Mesothelial cell of epicardium (in vitro differentiated cells): ENCODE results near the gene FNDC3B. TPM values are rescaled to one million over a fixed set of nuclear protein-coding genes. Genes with fewer than 3 reads are reported as not detected.
A peak's percentile ranks its signal among the peaks of the same experiment; 100 is the strongest.

Source experiments
- DNase-seq, 2 experiments: peaks; one replicate each; pipeline ENCODE4 v3.0.0; 2021; ENCODE audit warnings: low spot score in 2 of 2; ENCODE audit not compliant: unreplicated experiment in 2 of 2
- H3K27ac Mint-ChIP-seq: 2 replicates; pipeline ENCODE4 v1.8.0; 2021; ENCODE audit warnings: mixed read lengths
- H3K27me3 Mint-ChIP-seq: 2 replicates; pipeline ENCODE4 v1.8.0; 2021; ENCODE audit warnings: low read depth, mixed read lengths
- H3K36me3 Mint-ChIP-seq: 2 replicates; pipeline ENCODE4 v1.8.0; 2021; ENCODE audit warnings: mixed read lengths
- H3K4me1 Mint-ChIP-seq: 2 replicates; pipeline ENCODE4 v1.8.0; 2021; ENCODE audit warnings: mixed read lengths
- H3K4me3 Mint-ChIP-seq: 2 replicates; pipeline ENCODE4 v1.8.0; 2021; ENCODE audit warnings: mild to moderate bottlenecking, moderate library complexity, mixed read lengths
- H3K9me3 Mint-ChIP-seq: 2 replicates; pipeline ENCODE4 v1.8.0; 2021; ENCODE audit warnings: mixed read lengths
- CTCF ChIP-seq: fragments of 200-600 bp; sonication (generic); IDR thresholded peaks from one replicate; pipeline ENCODE4 v1.5.0; 2021; ENCODE audit warnings: antibody characterized with exemption; ENCODE audit not compliant: unreplicated experiment
- total RNA-seq: library from RNA; stranded (reverse); gene quantifications from 3 replicates; pipeline ENCODE4 v1.2.1, GENCODE V29; 2021

Gene FNDC3B
- total RNA-seq, 1 donor from 2014 or later: 131 TPM

GRCh38 chr3:172177803-172178316, 138.5 kb downstream of the FNDC3B start:
- Mint-ChIP-seq H3K4me1 (peaks cover 44% of the 10 kb centered on the region), H3K9me3 (no peaks in the 10 kb centered on the region), H3K4me3 (no peak overlapping the region), H3K27me3 (no peaks in the 10 kb centered on the region), H3K27ac (no peak overlapping the region), H3K36me3 (peaks cover 5% of the 10 kb centered on the region)
- no peak for DNase-seq
- no peak for TF ChIP-seq CTCF

GRCh38 chr3:172179680-172180399, 140.5 kb downstream of the FNDC3B start:
- H3K9me3 Mint-ChIP-seq: no peaks in the 10 kb centered on the region
- H3K27ac Mint-ChIP-seq: no peak overlapping the region
- peaks cover 5% of the 10 kb centered on the region for H3K36me3 Mint-ChIP-seq
- no peak for TF ChIP-seq CTCF
- peaks cover 40% of the 10 kb centered on the region for H3K4me1 Mint-ChIP-seq
- H3K27me3 Mint-ChIP-seq: no peaks in the 10 kb centered on the region
- no peak for DNase-seq
- no peak overlapping the region for H3K4me3 Mint-ChIP-seq

DNA sequence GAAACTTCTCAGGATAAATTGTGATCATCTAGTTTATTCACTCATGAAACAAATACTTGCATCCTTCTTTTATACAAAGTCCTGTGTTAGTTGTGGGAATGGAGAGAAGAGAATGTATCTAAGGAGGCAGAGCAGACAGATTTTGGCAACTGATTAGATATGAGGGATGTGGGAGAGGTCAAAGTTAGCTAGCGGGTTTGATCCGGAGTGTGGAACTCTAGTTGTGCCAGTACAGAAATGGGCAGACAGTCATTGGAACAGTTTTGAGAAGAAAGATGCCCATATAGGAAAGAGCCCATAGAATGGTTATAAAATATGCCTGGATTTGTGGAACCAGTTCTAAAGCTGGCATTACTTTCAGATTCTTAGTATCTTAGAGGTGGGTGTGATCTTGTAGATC, 141.1 kb downstream of the FNDC3B start:
- Mint-ChIP-seq H3K9me3 (no peaks in the 10 kb centered on the region), H3K27me3 (no peaks in the 10 kb centered on the region), H3K36me3 (peaks cover 5% of the 10 kb centered on the region), H3K4me3 (no peak overlapping the region), H3K27ac (no peak overlapping the region), H3K4me1 (peaks cover 35% of the 10 kb centered on the region)
- DNase-seq: no peak
- no peak for TF ChIP-seq CTCF

DNA sequence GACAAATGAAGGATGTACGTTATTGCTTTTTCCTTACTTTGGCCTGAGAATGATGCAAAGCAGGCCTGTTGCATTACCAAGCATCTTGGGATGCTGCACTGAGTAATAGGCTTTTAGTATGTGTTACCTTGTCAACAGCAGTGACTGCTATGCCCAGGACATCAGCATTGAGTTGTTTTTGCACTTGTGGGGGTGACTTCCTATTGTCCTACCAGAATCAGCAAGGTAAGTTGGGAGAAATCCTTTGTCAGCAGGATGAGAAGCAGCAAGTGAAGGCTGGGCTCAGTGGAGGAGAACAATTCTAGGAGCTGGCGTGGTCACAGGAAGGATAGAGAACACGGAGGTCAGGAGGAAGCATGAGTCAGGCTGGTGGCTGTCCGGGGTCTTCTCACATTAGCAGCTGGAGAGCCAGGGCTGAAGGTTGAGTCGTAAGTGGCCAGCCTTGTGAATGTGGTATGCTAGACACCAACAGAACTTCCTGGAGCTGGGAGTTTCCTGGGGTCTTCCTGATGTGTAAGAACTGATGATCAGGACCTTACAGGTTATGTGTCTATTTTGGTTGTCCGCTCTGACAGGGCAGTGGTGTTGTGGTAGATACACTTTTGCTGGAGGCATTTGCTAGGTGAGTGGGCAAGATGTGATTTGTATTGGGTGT, 142.7 kb downstream of the FNDC3B start:
- Mint-ChIP-seq H3K4me1 (peaks cover 23% of the 10 kb centered on the region), H3K27ac (peak overlapping the region; percentile 26), H3K9me3 (no peaks in the 10 kb centered on the region), H3K36me3 (peaks cover 5% of the 10 kb centered on the region), H3K4me3 (no peak overlapping the region), H3K27me3 (no peaks in the 10 kb centered on the region)
- TF ChIP-seq CTCF: no peak
- DNase-seq: no peak

DNA sequence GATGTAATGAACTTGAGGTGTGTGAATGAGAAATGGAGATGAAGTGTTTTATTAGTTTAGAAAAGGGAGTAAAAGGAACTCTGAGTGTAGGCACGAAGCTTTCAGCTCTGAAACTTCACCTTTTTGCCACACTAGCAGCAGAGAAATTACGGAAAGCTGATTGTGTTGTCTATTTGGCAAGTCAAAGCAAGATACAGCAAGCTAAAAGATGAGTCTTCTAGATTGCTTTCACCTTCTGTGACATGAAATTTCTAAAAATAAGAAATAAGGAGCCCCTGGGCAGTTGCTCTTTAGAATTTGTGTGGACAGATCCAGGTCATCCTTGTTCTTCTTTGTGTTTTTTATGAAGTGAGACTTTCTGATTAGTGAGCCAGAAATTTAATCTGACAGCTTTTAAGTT, 143.4 kb downstream of the FNDC3B start:
- peaks cover 3% of the 10 kb centered on the region for H3K36me3 Mint-ChIP-seq
- no peak for DNase-seq
- TF ChIP-seq CTCF: no peak
- peaks cover 23% of the 10 kb centered on the region for H3K4me1 Mint-ChIP-seq
- no peaks in the 10 kb centered on the region for H3K27me3 Mint-ChIP-seq
- H3K4me3 Mint-ChIP-seq: no peak overlapping the region
- peak overlapping the region; percentile 66 for H3K27ac Mint-ChIP-seq
- no peaks in the 10 kb centered on the region for H3K9me3 Mint-ChIP-seq
